B cell (primary cell): ENCODE measurements around the gene SNX14. TPM values are rescaled to one million over a fixed set of nuclear protein-coding genes. Genes with fewer than 3 reads are reported as not detected.

Experiments
- ATAC-seq: fragments of 200-7000 bp; cut with Tn5 transposase; one replicate; pipeline ENCODE4 v1.10.0; 2021; ENCODE audit warnings: low read depth, mild to moderate bottlenecking, moderate number of reproducible peaks, moderate library complexity
- CTCF ChIA-PET: fragments of 350-600 bp; sonication (Branson Sonifier 250); formaldehyde crosslinking; loops from one replicate; lab custom pipeline; 2021; ENCODE audit warnings: antibody characterized with exemption, inconsistent platforms; lab: Charles Lee
- POLR2A ChIA-PET: fragments of 350-600 bp; sonication (Branson Sonifier 250); formaldehyde crosslinking; loops from one replicate; lab custom pipeline; 2021; ENCODE audit warnings: antibody characterized with exemption; lab: Charles Lee
- DNase-seq: peaks from one replicate; pipeline ENCODE4 v3.0.0; 2013
- H2AFZ ChIP-seq: 2 replicates; pipeline ENCODE4 v1.6.1; 2012; ENCODE audit warnings: mild to moderate bottlenecking, low read depth, low read length; ENCODE audit not compliant: insufficient read depth, poor library complexity, severe bottlenecking
- H3K27ac ChIP-seq, 2 donors: 1 replicate in 1 of 2; 2 replicates in 1 of 2; pipeline ENCODE4 v1.5.1; 2012 to 2013; ENCODE audit warnings: low read length in 2 of 2, mild to moderate bottlenecking in 2 of 2, moderate library complexity in 1 of 2
- H3K27me3 ChIP-seq, 4 experiments: fragments of 200-600 bp in 1 of 4; sonication (generic) in 1 of 4; replicated peaks in 1 of 4; 1 replicate in 2 of 4; 2 replicates in 2 of 4; pipeline versions ENCODE4 v1.6.1 to v1.7.0; 2013 to 2016; ENCODE audit warnings: low read length in 3 of 4, mild to moderate bottlenecking in 2 of 4, mixed read lengths in 1 of 4, moderate library complexity in 1 of 4; ENCODE audit not compliant: insufficient read depth in 4 of 4, control insufficient read depth in 3 of 4; ENCODE audit errors: control extremely low read depth in 1 of 4
- H3K36me3 ChIP-seq, 2 experiments: replicated peaks in 1 of 2; 1 replicate in 1 of 2; 2 replicates in 1 of 2; pipeline versions ENCODE4 v1.6.1 to v1.7.1; 2013; ENCODE audit warnings: low read length in 1 of 2; ENCODE audit not compliant: insufficient read depth in 2 of 2, control insufficient read depth in 1 of 2; ENCODE audit errors: control extremely low read depth in 1 of 2, extremely low read depth in 1 of 2
- H3K4me1 ChIP-seq, 2 donors: fragments of 200-600 bp in 1 of 2; sonication (generic) in 1 of 2; 1 replicate in 1 of 2; 2 replicates in 1 of 2; pipeline versions ENCODE4 v1.5.1 to v1.6.1; 2013 to 2017; ENCODE audit warnings: low read length in 2 of 2; ENCODE audit not compliant: control insufficient read depth in 2 of 2, insufficient read depth in 2 of 2
- H3K4me2 ChIP-seq: replicated peaks from 2 replicates; pipeline ENCODE3; 2012; ENCODE audit warnings: mild to moderate bottlenecking, low read depth, low read length; ENCODE audit not compliant: poor library complexity, severe bottlenecking
- H3K4me3 ChIP-seq, 5 experiments: fragments of 200-600 bp in 1 of 5; sonication (generic) in 1 of 5; 1 replicate in 3 of 5; 2 replicates in 2 of 5; pipeline versions ENCODE4 v1.5.1 to v1.7.0; 2011 to 2016; ENCODE audit warnings: low read length in 4 of 5, mild to moderate bottlenecking in 4 of 5, low read depth in 2 of 5, control low read depth in 1 of 5, moderate library complexity in 1 of 5; ENCODE audit not compliant: insufficient read depth in 1 of 5; ENCODE audit errors: control extremely low read depth in 1 of 5, extremely low read depth in 1 of 5
- H3K79me2 ChIP-seq: fragments of 200-600 bp; sonication (generic); one replicate; pipeline ENCODE4 v1.6.0; 2016; ENCODE audit warnings: low read length; ENCODE audit not compliant: control insufficient read depth, insufficient read depth
- H3K9ac ChIP-seq: fragments of 200-600 bp; sonication (generic); 2 replicates; pipeline ENCODE4 v1.6.1; 2017; ENCODE audit warnings: mild to moderate bottlenecking, low read length, moderate library complexity
- H3K9me3 ChIP-seq, 3 donors: one replicate each; pipeline versions ENCODE4 v1.6.1 to v1.7.1; 2013; ENCODE audit warnings: low read length in 2 of 3; ENCODE audit not compliant: control insufficient read depth in 2 of 3, insufficient read depth in 1 of 3; ENCODE audit errors: control extremely low read depth in 1 of 3
- H4K20me1 ChIP-seq: 2 replicates; pipeline ENCODE4 v1.6.0; 2012; ENCODE audit warnings: mild to moderate bottlenecking, low read length; ENCODE audit not compliant: insufficient read depth, control insufficient read depth, poor library complexity, severe bottlenecking
- H3K27ac Mint-ChIP-seq: one replicate; pipeline ENCODE4 v1.8.0; 2021; ENCODE audit warnings: mixed read lengths
- H3K27me3 Mint-ChIP-seq: one replicate; pipeline ENCODE4 v1.8.0; 2021; ENCODE audit warnings: mixed read lengths
- H3K4me1 Mint-ChIP-seq: one replicate; pipeline ENCODE4 v1.8.0; 2021; ENCODE audit warnings: mixed read lengths
- H3K4me3 Mint-ChIP-seq: one replicate; pipeline ENCODE4 v1.8.0; 2021; ENCODE audit warnings: mixed read lengths
- H3K9me3 Mint-ChIP-seq: one replicate; pipeline ENCODE4 v1.8.0; 2022; ENCODE audit warnings: mixed read lengths; ENCODE audit not compliant: insufficient read depth
- CTCF ChIP-seq: fragments of 200-600 bp; IDR thresholded peaks from one replicate; pipeline ENCODE4 v1.8.0; 2022; ENCODE audit warnings: antibody characterized with exemption, mild to moderate bottlenecking
- EZH2 ChIP-seq: IDR thresholded peaks from 2 replicates; pipeline ENCODE4 v1.6.1; 2012; ENCODE audit warnings: borderline replicate concordance, low read depth, mild to moderate bottlenecking, moderate library complexity, low read length; ENCODE audit not compliant: insufficient read depth, poor library complexity, severe bottlenecking
- WGBS: methylation state at CpG from one replicate; pipeline ENCODE4 v1.1.5; 2013; ENCODE audit warnings: missing lambda C conversion rate; ENCODE audit not compliant: insufficient coverage; 5-methylcytosine and 5-hydroxymethylcytosine counted together
- intact Hi-C: fragments of 100-400 bp; cut with micrococcal nuclease; formaldehyde crosslinking; loops from one replicate; pipeline ENCODE4 v1.10.0; 2022
- polyA plus RNA-seq: library from polyadenylated mRNA; depleted of rRNA; stranded (reverse); fragments of >200 nt; gene quantifications from 2 replicates; pipeline ENCODE4 v1.2.3, GENCODE V29; 2012
- total RNA-seq, 2 donors: library from RNA; stranded (reverse); fragments of 120-200 nt in 1 of 2; gene quantifications; 1 replicate in 1 of 2; 2 replicates in 1 of 2; pipeline versions ENCODE4 v1.2.3 to v1.2.4, GENCODE V29; 2013 to 2022

SNX14 gene
- total and polyA plus RNA-seq, 2 donors (not counting 1 experiment from before 2014, with no cell fraction given), result 36.9 to 80.0 TPM

- DNase-seq (no peak), ATAC-seq (no peak)
- ChIA-PET POLR2A (no interaction called here), CTCF (interaction anchor here (0.9 to 1.0 kb wide), 3 partner anchors 10 to 79 kb away, joined by 3 to 4 read pairs (median 3); no protein-coding TSS in a partner anchor)
- no peaks in the 10 kb centered on the region for H3K27me3 ChIP-seq
- no peak overlapping the region for H3K9ac ChIP-seq
- no peaks in the 10 kb centered on the region for H3K79me2 ChIP-seq
- no peak for TF ChIP-seq EZH2
- no peak for TF ChIP-seq CTCF
- Mint-ChIP-seq H3K4me1 (peaks cover 3% of the 10 kb centered on the region), H3K27me3 (no peaks in the 10 kb centered on the region), H3K27ac (no peak overlapping the region), H3K4me3 (no peak overlapping the region), H3K9me3 (no peaks in the 10 kb centered on the region)
- H3K4me2 ChIP-seq, result no peak overlapping the region
- H3K9me3 ChIP-seq, result peaks cover 0 to 3% (median 0%) of the 10 kb centered on the region in 3 donors
- H3K36me3 ChIP-seq, result peaks cover 7 to 18% of the 10 kb centered on the region in 2 experiments
- no CpG with 5 or more reads among the region's 3 CpGs for WGBS
- intact Hi-C loops, result no loop called here
- H4K20me1 ChIP-seq, result no peaks in the 10 kb centered on the region
- no peak overlapping the region for H3K4me3 ChIP-seq
- H2AFZ ChIP-seq, result no peak overlapping the region
- no peak overlapping the region for H3K27ac ChIP-seq
- H3K4me1 ChIP-seq, result no peaks in the 10 kb centered on the region
These were observed 31.8 kb downstream of the SNX14 start for GRCh38 chr6:85561750-85562357.

- Histone ChIP-seq H4K20me1 (no peaks in the 10 kb centered on the region), H3K4me2 (no peak overlapping the region), H3K36me3 (peaks cover 7 to 26% of the 10 kb centered on the region in 2 experiments), H3K9me3 (peaks cover 0 to 2% (median 1%) of the 10 kb centered on the region in 3 donors), H2AFZ (no peak overlapping the region), H3K4me1 (no peaks in the 10 kb centered on the region), H3K27ac (no peak overlapping the region), H3K4me3 (no peak overlapping the region), H3K9ac (no peak overlapping the region), H3K79me2 (no peaks in the 10 kb centered on the region), H3K27me3 (no peaks in the 10 kb centered on the region)
- ATAC-seq (no peak), DNase-seq (no peak)
- no peaks in the 10 kb centered on the region for H3K27me3 Mint-ChIP-seq
- H3K27ac Mint-ChIP-seq, result no peak overlapping the region
- WGBS, result 100% methylated on average over 1 of the region's 3 CpGs
- no peaks in the 10 kb centered on the region for H3K4me1 Mint-ChIP-seq
- no peaks in the 10 kb centered on the region for H3K9me3 Mint-ChIP-seq
- POLR2A ChIA-PET, result no interaction called here
- TF ChIP-seq EZH2 (no peak), CTCF (no peak)
- intact Hi-C loops, result no loop called here
- no peak overlapping the region for H3K4me3 Mint-ChIP-seq
- CTCF ChIA-PET, result no interaction called here
These were observed 36.5 kb downstream of the SNX14 start for GRCh38 chr6:85556992-85557668.
